PC-3 (cell line): ENCODE results near the gene NEURL3.

ENCODE experiments used
- EZH2 ChIP-seq: fragments of 300-600 bp; sonication (generic); IDR thresholded peaks from one replicate; pipeline ENCODE4 v1.6.1; 2017; ENCODE audit warnings: antibody characterized with exemption, mild to moderate bottlenecking, low read length; ENCODE audit not compliant: unreplicated experiment
- TF ChIP-seq, protein P1 (sequence below): fragments of 300-600 bp; sonication (generic); conservative IDR thresholded peaks from 2 replicates; pipeline ENCODE4 v1.5.1; 2017; ENCODE audit warnings: antibody characterized with exemption, low read depth, mild to moderate bottlenecking, low read length

DNA sequence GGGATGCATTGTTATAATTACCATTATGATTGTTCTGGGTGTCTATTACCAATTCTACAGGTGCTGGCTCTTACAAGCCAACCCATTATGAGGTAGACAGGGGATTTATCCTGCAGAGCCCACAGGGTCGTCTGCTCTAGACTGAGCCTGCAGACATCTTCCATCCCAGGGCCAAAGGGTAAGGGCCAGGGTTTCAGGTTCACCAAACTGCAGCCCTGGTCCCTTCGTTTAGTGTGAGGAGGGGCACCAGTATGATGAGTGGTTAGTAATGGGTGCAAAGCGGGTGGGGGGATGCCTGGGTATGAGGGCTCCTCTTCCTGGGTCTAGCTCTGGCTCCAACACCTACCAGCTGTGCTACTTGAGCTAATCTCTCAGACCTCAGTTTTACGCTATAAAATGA, 30.2 kb upstream of the NEURL3 start:
- TF ChIP-seq, protein P1, sequence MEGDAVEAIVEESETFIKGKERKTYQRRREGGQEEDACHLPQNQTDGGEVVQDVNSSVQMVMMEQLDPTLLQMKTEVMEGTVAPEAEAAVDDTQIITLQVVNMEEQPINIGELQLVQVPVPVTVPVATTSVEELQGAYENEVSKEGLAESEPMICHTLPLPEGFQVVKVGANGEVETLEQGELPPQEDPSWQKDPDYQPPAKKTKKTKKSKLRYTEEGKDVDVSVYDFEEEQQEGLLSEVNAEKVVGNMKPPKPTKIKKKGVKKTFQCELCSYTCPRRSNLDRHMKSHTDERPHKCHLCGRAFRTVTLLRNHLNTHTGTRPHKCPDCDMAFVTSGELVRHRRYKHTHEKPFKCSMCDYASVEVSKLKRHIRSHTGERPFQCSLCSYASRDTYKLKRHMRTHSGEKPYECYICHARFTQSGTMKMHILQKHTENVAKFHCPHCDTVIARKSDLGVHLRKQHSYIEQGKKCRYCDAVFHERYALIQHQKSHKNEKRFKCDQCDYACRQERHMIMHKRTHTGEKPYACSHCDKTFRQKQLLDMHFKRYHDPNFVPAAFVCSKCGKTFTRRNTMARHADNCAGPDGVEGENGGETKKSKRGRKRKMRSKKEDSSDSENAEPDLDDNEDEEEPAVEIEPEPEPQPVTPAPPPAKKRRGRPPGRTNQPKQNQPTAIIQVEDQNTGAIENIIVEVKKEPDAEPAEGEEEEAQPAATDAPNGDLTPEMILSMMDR, result no peak
- TF ChIP-seq EZH2, result no peak
